ENCODE measurements around the gene ACSS1.

Gene ACSS1

DNA sequence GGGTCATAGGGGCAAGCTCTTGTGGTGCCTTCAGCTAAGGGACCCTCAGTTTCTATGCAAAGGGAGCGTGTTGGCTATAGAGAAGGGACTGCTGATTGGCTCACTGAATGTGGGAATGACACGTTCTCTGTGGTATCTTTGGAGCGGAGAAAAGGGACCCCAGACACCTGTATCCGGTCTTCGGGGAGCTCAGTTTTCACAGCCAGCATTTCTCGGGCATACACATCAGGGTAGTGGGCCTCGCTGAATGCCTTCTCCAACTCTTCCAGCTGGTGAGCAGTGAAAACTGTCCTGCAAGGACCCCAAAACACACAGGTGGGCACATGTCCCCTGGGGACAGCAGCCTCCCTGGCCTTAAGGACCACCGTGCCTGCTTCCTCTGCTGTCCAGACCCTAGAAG lies 20.7 kb upstream of the ACSS1 start:
- DNase-seq (ENCODE audit: low read depth in 2 of 2), result no peak

DNA sequence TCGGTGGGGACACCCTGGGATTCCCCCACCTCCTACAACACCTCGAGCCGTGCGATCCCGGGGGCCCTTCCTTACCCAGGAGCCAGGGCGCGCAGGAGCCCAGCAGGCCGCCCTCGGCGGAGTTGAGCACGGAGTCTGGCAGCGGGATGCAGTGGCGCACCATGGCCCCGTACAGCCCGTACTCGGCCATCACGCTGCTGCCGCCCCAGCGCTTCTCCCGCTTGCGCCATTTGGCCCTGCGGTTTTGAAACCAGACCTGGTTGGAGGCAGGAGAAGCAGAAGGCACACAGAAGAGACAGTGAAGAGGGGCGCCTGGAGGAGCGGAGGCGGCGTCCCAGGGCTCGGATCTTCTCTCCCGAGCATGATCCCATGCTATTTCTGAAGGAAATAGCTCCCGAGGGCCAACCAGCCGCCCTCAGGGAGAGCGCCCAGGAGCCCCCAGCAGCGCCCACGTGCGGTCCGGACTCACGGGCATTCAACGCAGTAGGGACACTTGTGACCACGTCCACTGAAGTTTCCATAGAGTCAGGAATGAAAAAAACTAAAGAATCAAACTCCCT lies 19.8 kb upstream of the ACSS1 start:
- no peak for DNase-seq (ENCODE audit: low read depth in 2 of 2)

DNA sequence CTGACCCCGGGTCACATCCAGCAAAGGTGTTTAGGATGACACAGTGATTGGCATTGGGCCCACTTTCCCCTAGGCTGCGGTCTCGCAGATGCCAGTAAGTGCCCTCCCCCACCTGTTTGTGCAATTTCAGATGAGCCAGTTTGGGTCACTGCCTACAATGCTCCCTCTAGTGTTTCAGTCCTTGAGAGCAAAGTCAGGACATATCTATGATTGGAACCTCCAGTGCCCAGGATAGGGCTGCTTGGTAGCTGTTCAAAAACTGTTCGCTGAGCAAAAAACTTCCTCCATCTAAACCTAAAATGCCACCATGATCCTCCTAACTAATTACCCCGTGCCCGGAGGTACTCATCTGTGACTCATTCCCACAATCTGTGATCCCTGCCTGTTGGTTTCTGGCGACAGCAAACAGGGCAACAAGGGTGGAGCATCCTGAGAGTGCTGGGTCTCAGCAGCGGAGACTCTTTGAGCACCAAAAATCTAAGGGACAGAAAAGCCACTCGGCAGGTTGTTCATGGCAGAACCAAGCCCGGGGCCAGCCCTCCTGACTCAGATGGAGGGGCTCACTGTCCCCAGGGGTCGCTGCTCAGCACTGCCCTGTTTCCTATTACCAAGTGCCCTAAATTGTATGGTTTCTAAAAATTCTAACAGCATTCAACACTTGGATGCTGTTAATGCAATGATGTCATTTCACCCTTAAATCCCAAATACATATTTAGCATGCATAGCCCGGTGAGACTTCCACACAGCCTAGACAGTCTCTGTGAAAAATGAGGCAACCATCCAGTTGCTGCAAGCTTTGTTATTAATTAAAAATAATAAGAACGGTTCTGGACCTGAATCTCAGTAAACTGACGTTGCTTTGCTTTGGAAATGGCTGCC lies 19.0 kb upstream of the ACSS1 start:
- DNase-seq (ENCODE audit: low read depth in 2 of 2), result no peak

- no peak for DNase-seq (ENCODE audit: low read depth in 2 of 2)
Measured at GRCh38 chr20:25076201-25076600, 18.3 kb upstream of the ACSS1 start.

- no peak for DNase-seq (ENCODE audit: low read depth in 2 of 2)
Measured at GRCh38 chr20:25073544-25073943, 15.6 kb upstream of the ACSS1 start.

DNA sequence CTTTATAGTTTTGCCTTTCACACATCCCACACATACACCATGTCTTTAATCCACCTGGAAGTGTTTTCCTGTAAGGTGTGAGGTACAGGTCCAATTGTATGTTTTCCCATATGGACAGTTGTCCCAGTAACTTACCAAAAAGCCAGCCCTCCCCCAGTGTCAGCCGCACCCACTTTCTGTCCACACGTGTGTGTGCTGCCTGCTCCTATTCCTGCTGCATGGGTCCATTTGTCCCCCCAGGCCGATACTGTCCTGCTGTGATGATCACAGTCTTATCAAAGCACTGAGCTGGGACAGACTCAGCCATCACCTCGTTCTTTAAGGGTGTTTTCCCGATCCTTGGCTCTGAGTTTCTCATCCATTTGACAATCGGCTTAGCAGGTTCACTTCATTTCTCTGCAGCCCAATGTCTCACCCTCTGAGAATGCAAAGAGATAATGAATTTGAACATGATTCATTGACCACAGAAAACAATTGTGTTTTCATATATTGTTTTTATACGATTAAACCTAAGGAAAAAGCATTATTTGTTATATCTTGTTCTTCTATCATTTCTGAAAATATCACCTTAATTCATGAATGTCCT lies 14.4 kb upstream of the ACSS1 start:
- no peak for DNase-seq (ENCODE audit: low read depth in 2 of 2)

- DNase-seq (ENCODE audit: low read depth in 2 of 2), result no peak
Measured at GRCh38 chr20:25071734-25072133, 13.8 kb upstream of the ACSS1 start.

GRCh38 chr20:25070821-25071473 lies 13.0 kb upstream of the ACSS1 start:
- DNase-seq (ENCODE audit: low read depth in 2 of 2), result no peak

GRCh38 chr20:25067102-25067987 lies 9.4 kb upstream of the ACSS1 start:
- no peak for DNase-seq (ENCODE audit: low read depth in 2 of 2)

DNA sequence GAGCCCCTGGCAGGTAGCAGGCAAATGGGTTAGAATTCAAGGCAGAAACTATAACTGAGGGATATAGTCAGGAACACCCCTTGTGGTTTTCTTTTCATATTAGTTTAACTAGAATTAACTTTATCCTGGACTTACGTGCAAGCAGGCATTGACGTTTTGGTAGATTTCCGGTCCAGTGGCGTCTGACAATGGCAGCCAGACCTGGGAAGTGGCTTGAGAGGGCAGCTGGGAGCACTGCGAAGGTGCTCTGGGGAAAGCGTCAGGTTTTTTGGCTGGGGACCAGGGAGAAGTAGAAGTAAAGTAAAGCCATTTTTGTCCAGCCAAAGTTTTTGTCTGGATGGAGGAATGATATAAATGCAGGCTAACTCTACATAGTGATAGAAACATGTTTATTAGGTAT lies 8.4 kb upstream of the ACSS1 start:
- no peak for DNase-seq (ENCODE audit: low read depth in 2 of 2)

DNA sequence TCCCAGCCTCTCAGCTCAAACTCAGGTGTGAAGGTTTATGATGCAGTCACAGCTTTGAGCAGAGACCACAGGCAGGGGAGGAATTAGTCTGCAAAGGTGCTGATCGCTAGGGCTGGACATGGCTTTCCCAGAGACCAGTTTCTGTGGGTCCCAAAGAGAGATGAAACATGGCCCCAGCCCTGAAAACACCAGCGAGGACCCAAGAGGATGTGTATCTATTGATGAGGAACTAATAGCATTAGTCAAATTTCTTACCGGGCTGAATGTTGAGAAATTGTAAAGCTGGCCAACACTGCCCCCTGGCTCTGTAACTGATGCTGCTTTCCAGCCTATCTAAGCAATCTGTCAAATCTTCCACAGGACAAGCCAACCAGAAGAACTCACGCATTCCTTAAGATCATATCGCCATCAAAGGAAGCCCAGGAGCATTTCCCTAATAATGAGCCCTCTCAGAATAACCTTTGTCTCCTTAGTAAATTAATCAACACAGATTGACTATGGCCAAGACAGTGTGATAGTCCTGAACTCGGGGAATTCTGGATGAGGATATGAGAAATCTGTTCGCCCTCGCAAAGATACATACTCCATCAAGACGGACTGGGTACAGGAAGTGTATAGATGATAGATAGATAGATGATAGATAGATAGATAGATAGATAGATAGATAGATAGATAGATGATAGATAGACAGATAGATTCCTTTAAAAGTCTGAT lies 7.8 kb upstream of the ACSS1 start:
- peak; percentile 39 to 40 for DNase-seq (ENCODE audit: low read depth in 2 of 2)

DNA sequence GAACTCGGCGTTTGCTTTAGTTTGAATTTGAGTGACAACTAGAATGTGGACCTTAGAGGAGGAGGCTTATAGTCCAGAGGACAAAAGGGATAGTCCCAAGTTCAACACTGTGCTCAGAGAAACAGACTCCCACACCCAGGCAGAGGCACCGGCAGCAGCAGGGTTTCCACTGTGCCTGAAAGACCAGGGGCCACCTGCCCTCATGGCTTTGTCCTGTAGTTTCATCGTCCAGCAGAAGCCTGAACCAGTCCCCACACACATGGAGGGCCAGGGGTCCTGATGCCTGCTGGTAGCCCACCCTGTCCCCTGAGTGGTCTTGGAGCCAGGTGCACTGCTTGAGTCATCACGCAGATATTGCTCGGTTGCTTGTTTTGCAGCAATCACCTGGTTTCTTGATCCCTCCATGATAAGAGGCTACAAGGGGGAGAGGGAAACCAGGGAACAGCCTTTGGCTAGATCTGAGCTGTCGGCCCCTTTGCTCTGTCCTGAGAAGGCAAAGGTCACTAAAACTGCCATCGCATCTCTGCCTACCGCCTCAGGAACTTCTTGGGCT lies 7.2 kb upstream of the ACSS1 start:
- DNase-seq (ENCODE audit: low read depth in 2 of 2), result no peak

GRCh38 chr20:25064561-25065071 lies 6.7 kb upstream of the ACSS1 start:
- no peak for DNase-seq (ENCODE audit: low read depth in 2 of 2)

DNA sequence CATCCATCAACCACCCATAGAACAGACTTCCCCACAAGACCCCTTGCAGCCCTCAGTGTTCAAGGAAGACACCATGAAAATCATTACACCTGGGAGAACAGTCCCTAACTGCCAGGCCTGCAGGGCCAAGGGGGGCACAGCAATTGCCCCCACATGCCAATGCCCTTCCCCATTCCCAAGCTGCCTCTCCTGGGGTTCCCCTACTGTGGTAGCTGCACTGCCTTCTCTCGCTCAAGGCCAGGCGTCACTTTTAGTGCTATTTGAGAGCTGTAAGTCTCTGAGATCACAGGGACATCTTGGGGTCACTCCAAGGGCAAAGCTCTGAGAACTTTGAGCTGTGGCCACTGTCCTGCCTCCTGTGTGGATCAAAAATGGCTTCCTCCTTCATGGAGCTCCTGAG lies 6.0 kb upstream of the ACSS1 start:
- no peak for DNase-seq (ENCODE audit: low read depth in 2 of 2)

GRCh38 chr20:25063546-25063945 lies 5.6 kb upstream of the ACSS1 start:
- no peak for DNase-seq (ENCODE audit: low read depth in 2 of 2)

- no peak for DNase-seq (ENCODE audit: low read depth in 2 of 2)
Measured at GRCh38 chr20:25062841-25063240, 4.9 kb upstream of the ACSS1 start.

- DNase-seq (ENCODE audit: low read depth in 2 of 2), result no peak
Measured at GRCh38 chr20:25061821-25062530, 4.0 kb upstream of the ACSS1 start.

GRCh38 chr20:25061103-25061799 lies 3.3 kb upstream of the ACSS1 start:
- no peak for DNase-seq (ENCODE audit: low read depth in 2 of 2)

DNA sequence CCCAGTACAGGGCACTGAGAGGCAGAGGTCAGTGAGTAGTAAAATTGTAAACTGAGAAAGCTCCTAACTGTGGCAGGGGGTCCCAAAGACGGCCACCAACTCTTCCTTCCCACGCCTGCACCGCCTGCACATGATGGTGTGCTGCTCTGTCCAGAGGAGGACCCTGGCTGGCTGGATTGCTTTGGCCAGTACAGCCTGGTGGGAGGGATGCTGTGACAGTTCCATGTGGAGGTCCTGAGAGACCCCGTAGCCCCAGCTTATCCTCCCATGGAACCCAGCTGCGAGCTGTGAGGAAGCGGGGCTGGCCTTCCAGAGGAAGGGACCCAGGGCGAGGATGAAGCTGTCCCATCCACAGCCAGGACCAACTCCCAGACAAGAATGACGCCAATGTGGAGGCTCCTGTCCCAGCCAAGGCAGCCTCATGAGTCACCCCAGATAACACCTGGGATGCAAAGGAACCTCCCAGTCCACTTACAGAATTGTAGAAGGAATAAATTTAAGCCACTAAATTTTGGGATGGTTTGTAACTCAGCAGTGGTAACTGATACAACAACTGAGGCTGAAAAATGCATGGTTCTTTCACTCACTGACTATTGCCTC lies 2.0 kb upstream of the ACSS1 start:
- no peak for DNase-seq (ENCODE audit: low read depth in 2 of 2)
